HCT116 (cell line): Measurements from ENCODE around the gene PLCXD3. TPM values are rescaled to one million over a fixed set of nuclear protein-coding genes. Genes with fewer than 3 reads are reported as not detected.

Experiments used
- ATAC-seq: fragments of 200-7000 bp; cut with Tn5 transposase; 2 replicates; pipeline ENCODE4 v1.9.1; 2020; ENCODE audit warnings: mild to moderate bottlenecking, moderate library complexity
- BruUV-seq: library from RNA; stranded (reverse); fragments of 400-500 nt; replicated peaks from 2 replicates; lab custom pipeline; 2021; lab: Mats Ljungman, UMichigan
- CTCF ChIA-PET: fragments of 300-600 bp; sonication (Branson Sonifier 250); formaldehyde crosslinking; loops from one replicate; lab custom pipeline; 2021; ENCODE audit warnings: antibody characterized with exemption; lab: Charles Lee
- POLR2A ChIA-PET: fragments of 300-600, 350-600 bp; sonication (Branson Sonifier 250); formaldehyde crosslinking; loops from one replicate; lab custom pipeline; 2021; ENCODE audit warnings: antibody characterized with exemption; lab: Charles Lee
- RAD21 ChIA-PET, 2 experiments: fragments of 300-600 bp; sonication (Branson Sonifier 250); formaldehyde crosslinking; loops; one replicate each; lab custom pipeline; 2023; ENCODE audit warnings: low total read pairs in 2 of 2; ENCODE audit not compliant: uncharacterized antibody in 2 of 2, unreplicated experiment in 2 of 2, low non-redundant PET in 1 of 2; lab: Charles Lee
- DNase-seq: peaks from one replicate; pipeline ENCODE4 v3.0.0-alpha.2; 2010; ENCODE audit warnings: low read depth, low spot score
- H2AFZ ChIP-seq: fragments of 200-600 bp; shearing (Covaris generic), sonication (generic); 2 replicates; pipeline ENCODE4 v1.6.1; 2017; ENCODE audit warnings: low read depth, mixed run types, mixed read lengths, antibody characterized with exemption, low read length; ENCODE audit not compliant: poor library complexity, severe bottlenecking
- H3K27ac ChIP-seq: 2 replicates; pipeline ENCODE4 v1.5.1; 2012; ENCODE audit warnings: low read depth, low read length
- H3K27me3 ChIP-seq: fragments of 200-600 bp; sonication (generic); 2 replicates; pipeline ENCODE4 v1.6.1; 2016; ENCODE audit warnings: mixed run types, low read length, mixed read lengths; ENCODE audit not compliant: insufficient read depth
- H3K36me3 ChIP-seq, 2 experiments: fragments of 200-500 bp in 1 of 2; fragments of 200-600 bp in 1 of 2; sonication (Bioruptor generic) in 1 of 2; sonication (generic) in 1 of 2; 2 replicates each; pipeline versions ENCODE4 v1.5.1 to v1.6.1; 2014 to 2016; ENCODE audit warnings: low read length in 2 of 2, inconsistent platforms in 1 of 2, mixed read lengths in 1 of 2, mixed run types in 1 of 2; ENCODE audit not compliant: insufficient read depth in 2 of 2, control insufficient read depth in 1 of 2
- H3K4me1 ChIP-seq, 2 experiments: fragments of 200-600 bp in 1 of 2; sonication (generic) in 1 of 2; 2 replicates each; pipeline versions ENCODE4 v1.5.1 to v1.6.1; 2012 to 2017; ENCODE audit warnings: low read length in 2 of 2, inconsistent platforms in 1 of 2, mild to moderate bottlenecking in 1 of 2, mixed read lengths in 1 of 2, mixed run types in 1 of 2, moderate library complexity in 1 of 2; ENCODE audit not compliant: insufficient read depth in 2 of 2, control insufficient read depth in 1 of 2
- H3K4me2 ChIP-seq: fragments of 200-600 bp; sonication (generic); 2 replicates; pipeline ENCODE4 v1.6.1; 2017; ENCODE audit warnings: mixed run types, low read length, mixed read lengths
- H3K4me3 ChIP-seq, 2 experiments: fragments of 200-600 bp in 1 of 2; sonication (generic) in 1 of 2; replicated peaks in 1 of 2; 2 replicates each; pipeline ENCODE4 v1.5.1; 2011 to 2016; ENCODE audit warnings: low read length in 2 of 2, control low read depth in 1 of 2, low read depth in 1 of 2, mild to moderate bottlenecking in 1 of 2, mixed read lengths in 1 of 2, mixed run types in 1 of 2
- H3K79me2 ChIP-seq: fragments of 200-600 bp; sonication (generic); 2 replicates; pipeline ENCODE4 v1.6.1; 2017; ENCODE audit warnings: mild to moderate bottlenecking, mixed run types, low read length, moderate library complexity, mixed read lengths; ENCODE audit not compliant: insufficient read depth
- H3K9ac ChIP-seq: fragments of 200-600 bp; sonication (generic); 2 replicates; pipeline ENCODE4 v1.6.1; 2016; ENCODE audit warnings: low read length, mixed read lengths
- H3K9me2 ChIP-seq: fragments of 200-600 bp; sonication (generic), shearing (Covaris generic); 2 replicates; pipeline ENCODE4 v1.6.1; 2017; ENCODE audit warnings: mixed run types, mild to moderate bottlenecking, moderate library complexity; ENCODE audit not compliant: insufficient read depth
- H3K9me3 ChIP-seq, 2 experiments: fragments of 200-500 bp in 1 of 2; fragments of 200-600 bp in 1 of 2; sonication (Bioruptor generic) in 1 of 2; sonication (generic) in 1 of 2; 2 replicates each; pipeline ENCODE4 v1.6.1; 2014 to 2017; ENCODE audit warnings: low read length in 2 of 2, mixed read lengths in 2 of 2, inconsistent platforms in 1 of 2, low read depth in 1 of 2, mild to moderate bottlenecking in 1 of 2, mixed run types in 1 of 2, moderate library complexity in 1 of 2; ENCODE audit not compliant: control insufficient read depth in 1 of 2, insufficient read depth in 1 of 2
- H4K20me1 ChIP-seq: fragments of 200-600 bp; sonication (generic), shearing (Covaris generic); 2 replicates; pipeline ENCODE4 v1.6.1; 2017; ENCODE audit warnings: mixed run types, mild to moderate bottlenecking, moderate library complexity; ENCODE audit not compliant: insufficient read depth
- ELF1 ChIP-seq: IDR thresholded peaks from 2 replicates; pipeline ENCODE4 v1.6.1; 2012; ENCODE audit warnings: low read depth, borderline replicate concordance
- POLR2AphosphoS5 ChIP-seq: IDR thresholded peaks from 2 replicates; pipeline ENCODE4 v1.6.1; 2011; ENCODE audit warnings: mild to moderate bottlenecking, low read depth, low read length, moderate library complexity
- RAD21 ChIP-seq: IDR thresholded peaks from 2 replicates; pipeline ENCODE4 v1.6.1; 2012; ENCODE audit warnings: low read depth, mild to moderate bottlenecking
- SIN3A ChIP-seq: IDR thresholded peaks from 2 replicates; pipeline ENCODE4 v1.6.1; 2012; ENCODE audit warnings: low read depth
- SRF ChIP-seq: IDR thresholded peaks from 2 replicates; pipeline ENCODE4 v1.6.1; 2012; ENCODE audit warnings: low read depth
- TCF7L2 ChIP-seq: IDR thresholded peaks from 2 replicates; pipeline ENCODE4 v1.7.0; 2011; ENCODE audit warnings: borderline replicate concordance, inconsistent platforms; ENCODE audit not compliant: insufficient read depth, insufficient read length; ENCODE audit errors: extremely low read depth
- YY1 ChIP-seq: IDR thresholded peaks from 2 replicates; pipeline ENCODE4 v1.6.1; 2011; ENCODE audit warnings: low read length, low read depth, moderate library complexity, mild to moderate bottlenecking; ENCODE audit not compliant: insufficient replicate concordance; ENCODE audit errors: extremely low read depth
- intact Hi-C: fragments of 100-400 bp; cut with micrococcal nuclease; formaldehyde crosslinking; loops from 2 replicates; pipeline ENCODE4 v1.10.0; 2022
- total RNA-seq: library from RNA; stranded (reverse); gene quantifications from one replicate; pipeline ENCODE4 v1.2.1, GENCODE V29; 2021; ENCODE audit not compliant: unreplicated experiment
- TF ChIP-seq, protein P1 (sequence below), 3 experiments: fragments of 200-600 bp in 1 of 3; sonication (generic) in 1 of 3; IDR thresholded peaks in 2 of 3; conservative IDR thresholded peaks in 1 of 3; 2 replicates each; pipeline ENCODE4 v1.5.1; 2012 to 2017; ENCODE audit warnings: low read depth in 2 of 3, low read length in 2 of 3, antibody characterized with exemption in 1 of 3, borderline replicate concordance in 1 of 3, control low read depth in 1 of 3, mild to moderate bottlenecking in 1 of 3, mixed read lengths in 1 of 3, mixed run types in 1 of 3, moderate library complexity in 1 of 3; ENCODE audit not compliant: insufficient read depth in 1 of 3
- TF ChIP-seq, protein P2 (sequence below): IDR thresholded peaks from 2 replicates; pipeline ENCODE4 v1.6.1; 2011; ENCODE audit warnings: mild to moderate bottlenecking, low read length, moderate library complexity; ENCODE audit not compliant: insufficient replicate concordance; ENCODE audit errors: extremely low read depth

Gene PLCXD3
- total RNA-seq, 1 experiment from 2014 or later, result not detected

DNA sequence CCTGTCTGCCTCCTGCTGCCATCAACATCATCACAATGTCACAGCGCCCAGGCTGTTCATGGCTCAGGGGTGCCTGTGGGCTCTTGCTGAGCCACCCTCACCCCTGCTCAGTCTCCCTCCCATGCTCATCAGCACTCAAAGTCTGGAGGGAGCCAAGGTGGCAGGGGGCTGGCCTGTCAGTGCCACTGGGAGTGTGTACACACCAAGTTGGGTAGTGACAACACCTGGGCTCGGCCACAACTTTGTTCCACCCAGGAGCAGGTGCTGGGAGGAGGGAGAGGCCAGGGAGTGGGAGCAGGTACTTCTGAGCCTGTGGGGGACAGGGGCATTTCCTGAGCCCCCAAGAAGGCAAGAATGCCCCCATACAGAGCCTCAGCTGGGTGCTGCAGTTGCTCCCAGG is 219.6 kb downstream of the PLCXD3 start (continued):
- no peak for TF ChIP-seq POLR2AphosphoS5
- no peak for TF ChIP-seq RAD21
- TF ChIP-seq, protein P1, sequence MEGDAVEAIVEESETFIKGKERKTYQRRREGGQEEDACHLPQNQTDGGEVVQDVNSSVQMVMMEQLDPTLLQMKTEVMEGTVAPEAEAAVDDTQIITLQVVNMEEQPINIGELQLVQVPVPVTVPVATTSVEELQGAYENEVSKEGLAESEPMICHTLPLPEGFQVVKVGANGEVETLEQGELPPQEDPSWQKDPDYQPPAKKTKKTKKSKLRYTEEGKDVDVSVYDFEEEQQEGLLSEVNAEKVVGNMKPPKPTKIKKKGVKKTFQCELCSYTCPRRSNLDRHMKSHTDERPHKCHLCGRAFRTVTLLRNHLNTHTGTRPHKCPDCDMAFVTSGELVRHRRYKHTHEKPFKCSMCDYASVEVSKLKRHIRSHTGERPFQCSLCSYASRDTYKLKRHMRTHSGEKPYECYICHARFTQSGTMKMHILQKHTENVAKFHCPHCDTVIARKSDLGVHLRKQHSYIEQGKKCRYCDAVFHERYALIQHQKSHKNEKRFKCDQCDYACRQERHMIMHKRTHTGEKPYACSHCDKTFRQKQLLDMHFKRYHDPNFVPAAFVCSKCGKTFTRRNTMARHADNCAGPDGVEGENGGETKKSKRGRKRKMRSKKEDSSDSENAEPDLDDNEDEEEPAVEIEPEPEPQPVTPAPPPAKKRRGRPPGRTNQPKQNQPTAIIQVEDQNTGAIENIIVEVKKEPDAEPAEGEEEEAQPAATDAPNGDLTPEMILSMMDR (IDR thresholded peaks at IDR 0.05 in 2 of 3, conservative IDR thresholded peaks at IDR 0.05 in 1 of 3; ENCODE audit: borderline replicate concordance in 1 of 3, insufficient read depth in 1 of 3, low read depth in 2 of 3, low read length in 2 of 3), result no peak
- no peak for TF ChIP-seq TCF7L2
- no peak for TF ChIP-seq SRF
- TF ChIP-seq ELF1, result no peak
- TF ChIP-seq, protein P2, sequence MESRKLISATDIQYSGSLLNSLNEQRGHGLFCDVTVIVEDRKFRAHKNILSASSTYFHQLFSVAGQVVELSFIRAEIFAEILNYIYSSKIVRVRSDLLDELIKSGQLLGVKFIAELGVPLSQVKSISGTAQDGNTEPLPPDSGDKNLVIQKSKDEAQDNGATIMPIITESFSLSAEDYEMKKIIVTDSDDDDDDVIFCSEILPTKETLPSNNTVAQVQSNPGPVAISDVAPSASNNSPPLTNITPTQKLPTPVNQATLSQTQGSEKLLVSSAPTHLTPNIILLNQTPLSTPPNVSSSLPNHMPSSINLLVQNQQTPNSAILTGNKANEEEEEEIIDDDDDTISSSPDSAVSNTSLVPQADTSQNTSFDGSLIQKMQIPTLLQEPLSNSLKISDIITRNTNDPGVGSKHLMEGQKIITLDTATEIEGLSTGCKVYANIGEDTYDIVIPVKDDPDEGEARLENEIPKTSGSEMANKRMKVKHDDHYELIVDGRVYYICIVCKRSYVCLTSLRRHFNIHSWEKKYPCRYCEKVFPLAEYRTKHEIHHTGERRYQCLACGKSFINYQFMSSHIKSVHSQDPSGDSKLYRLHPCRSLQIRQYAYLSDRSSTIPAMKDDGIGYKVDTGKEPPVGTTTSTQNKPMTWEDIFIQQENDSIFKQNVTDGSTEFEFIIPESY, result no peak

DNA sequence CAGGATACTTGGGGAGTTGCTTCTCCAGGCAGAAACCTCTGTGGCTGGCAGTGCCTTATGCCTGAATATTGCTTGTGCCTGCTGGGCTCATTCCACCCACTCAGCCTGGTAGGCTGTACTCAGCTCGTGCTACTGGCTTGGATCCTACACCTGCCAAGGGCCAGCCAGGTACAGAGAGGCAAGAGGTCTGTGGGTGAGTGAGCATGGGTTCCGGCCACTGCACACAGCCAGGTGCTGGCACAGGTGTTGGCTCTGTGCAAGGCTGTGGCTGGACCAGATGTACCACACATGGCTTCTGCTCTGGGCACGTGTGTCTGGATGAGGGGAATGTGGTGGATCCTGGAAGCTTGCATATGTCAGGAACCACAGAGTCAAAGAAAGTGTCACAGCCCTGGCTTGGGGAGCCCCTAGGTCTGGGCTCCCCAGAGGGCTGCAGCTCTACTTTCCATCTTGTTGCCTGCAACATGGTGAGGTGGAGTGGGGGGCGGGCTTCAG is 220.4 kb downstream of the PLCXD3 start:
- Histone ChIP-seq H3K4me1 (no peaks in the 10 kb centered on the region), H3K27me3 (no peaks in the 10 kb centered on the region), H2AFZ (no peak overlapping the region), H3K9me3 (peaks cover 0 to 5% of the 10 kb centered on the region in 2 experiments; a peak in 1 of 4 replicates), H3K27ac (no peak overlapping the region), H3K9me2 (no peaks in the 10 kb centered on the region), H3K9ac (no peak overlapping the region), H3K36me3 (no peaks in the 10 kb centered on the region), H3K79me2 (no peaks in the 10 kb centered on the region), H3K4me3 (no peak overlapping the region), H3K4me2 (no peak overlapping the region), H4K20me1 (no peaks in the 10 kb centered on the region)
- ATAC-seq (no peak), DNase-seq (no peak)
- TF ChIP-seq YY1 (no peak), SIN3A (no peak)
- TF ChIP-seq, protein P2, result no peak
- ChIA-PET POLR2A (no interaction called here), RAD21 (no interaction called here), CTCF (no interaction called here)
- no TSS peak for BruUV-seq
- intact Hi-C loops, result no loop called here
